Measurements from ENCODE around the gene OPRD1.
"Not testable (repeated sequence)": the region's sequence is repeated elsewhere in the genome, so short reads cannot be mapped to it uniquely, and the experiment has no call there.

Gene OPRD1

DNA sequence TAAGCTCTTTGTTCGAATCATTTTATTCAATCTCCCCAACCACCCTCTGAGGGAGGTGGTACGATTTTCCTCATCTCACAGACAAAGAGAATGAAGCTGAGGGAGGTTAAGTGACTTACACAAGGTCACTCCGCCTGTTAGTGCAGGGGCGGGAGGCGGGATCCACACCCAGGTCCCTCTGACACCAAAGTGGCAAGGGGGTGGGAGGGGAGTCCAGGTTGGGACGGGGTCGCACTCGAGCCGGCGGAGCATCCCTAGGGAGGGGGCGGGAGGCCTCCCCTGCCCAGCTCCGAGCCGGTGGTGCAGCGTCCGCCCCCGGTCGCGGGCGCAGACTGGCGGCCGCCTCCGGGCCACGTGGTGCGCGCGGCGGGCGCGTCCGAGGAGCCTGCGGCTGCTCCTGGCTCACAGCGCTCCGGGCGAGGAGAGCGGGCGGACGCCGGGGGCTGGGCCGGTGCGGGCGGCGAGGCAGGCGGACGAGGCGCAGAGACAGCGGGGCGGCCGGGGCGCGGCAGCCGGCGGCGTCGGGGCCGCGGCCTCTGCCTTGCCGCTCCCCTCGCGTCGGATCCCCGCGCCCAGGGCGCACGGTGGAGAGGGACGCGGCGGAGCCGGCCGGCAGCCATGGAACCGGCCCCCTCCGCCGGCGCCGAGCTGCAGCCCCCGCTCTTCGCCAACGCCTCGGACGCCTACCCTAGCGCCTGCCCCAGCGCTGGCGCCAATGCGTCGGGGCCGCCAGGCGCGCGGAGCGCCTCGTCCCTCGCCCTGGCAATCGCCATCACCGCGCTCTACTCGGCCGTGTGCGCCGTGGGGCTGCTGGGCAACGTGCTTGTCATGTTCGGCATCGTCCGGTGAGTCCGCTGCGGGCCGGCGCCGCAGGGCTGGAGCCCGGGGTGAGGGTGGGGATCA is at the start of gene OPRD1:
TSS of gene OPRD1 (plus strand) at position 405 of the 903 bp plus-strand sequence. CDS start at position 619, 214 bp downstream.
- no peak for DNase-seq

DNA sequence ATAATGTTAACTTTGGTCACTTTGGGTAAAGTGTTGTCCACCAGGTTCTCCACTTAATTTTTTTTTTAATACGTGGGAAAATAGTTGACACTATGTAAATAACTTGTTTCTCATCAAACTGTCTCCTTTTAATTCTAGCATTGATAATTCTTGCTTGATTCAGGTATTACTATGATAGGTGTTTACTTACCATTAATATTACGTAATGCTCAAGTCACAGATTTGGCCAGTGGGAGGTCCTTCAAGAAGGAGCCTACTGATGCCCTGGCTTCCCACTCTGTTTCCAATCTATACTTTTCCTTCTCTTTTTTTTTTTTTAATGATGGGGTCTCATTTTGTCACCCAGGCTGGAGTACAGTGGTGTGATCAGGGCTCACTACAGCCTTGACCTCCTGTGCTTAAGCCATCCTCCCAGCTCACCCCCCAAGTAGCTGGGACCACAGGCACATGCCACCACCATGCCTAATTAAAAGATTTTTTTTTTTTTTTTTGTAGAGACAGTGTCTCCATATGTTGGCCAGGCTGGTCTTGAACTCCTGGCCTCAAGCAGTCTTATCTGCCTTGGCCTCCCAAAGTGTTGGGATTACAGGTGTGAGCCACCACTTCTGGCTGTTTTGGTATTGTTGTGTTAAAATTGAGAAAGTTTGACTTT is 45.3 kb upstream of the OPRD1 start:
- no peak for DNase-seq

- no peak for DNase-seq
Measured at GRCh38 chr1:28770601-28771165, 41.3 kb upstream of the OPRD1 start.

- DNase-seq = not testable (repeated sequence)
Measured at GRCh38 chr1:28771921-28772320, 40.0 kb upstream of the OPRD1 start.

DNA sequence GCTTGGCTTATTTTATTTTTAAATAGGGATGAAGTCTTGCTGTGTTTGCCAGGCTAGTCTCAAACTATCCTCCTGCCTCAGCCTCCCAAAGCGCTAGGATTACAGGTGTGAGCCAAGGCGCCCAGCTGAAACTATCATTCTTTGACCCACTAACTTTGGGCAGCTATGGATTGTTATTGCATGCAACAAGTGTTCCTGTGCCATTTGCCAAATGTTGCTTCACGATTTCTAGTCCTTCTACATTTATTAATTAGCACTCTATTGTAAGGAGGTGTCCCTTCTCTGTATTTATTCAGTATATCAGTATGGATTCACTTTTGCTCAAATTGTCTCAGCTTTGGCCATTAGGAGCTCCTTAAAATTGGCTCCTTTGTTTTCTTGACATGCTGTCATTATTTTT is 38.9 kb upstream of the OPRD1 start:
- DNase-seq = no peak

GRCh38 chr1:28775121-28775942 is 36.6 kb upstream of the OPRD1 start:
- DNase-seq = peak; percentile 27 to 35

- no peak for DNase-seq
Measured at GRCh38 chr1:28776341-28776740, 35.6 kb upstream of the OPRD1 start.

- DNase-seq = no peak
Measured at GRCh38 chr1:28778021-28778420, 33.9 kb upstream of the OPRD1 start.

GRCh38 chr1:28779751-28780408 is 32.1 kb upstream of the OPRD1 start:
- no peak for DNase-seq

- no peak for DNase-seq
Measured at GRCh38 chr1:28781305-28781704, 30.7 kb upstream of the OPRD1 start.

- DNase-seq = no peak
Measured at GRCh38 chr1:28782011-28782410, 30.0 kb upstream of the OPRD1 start.

DNA sequence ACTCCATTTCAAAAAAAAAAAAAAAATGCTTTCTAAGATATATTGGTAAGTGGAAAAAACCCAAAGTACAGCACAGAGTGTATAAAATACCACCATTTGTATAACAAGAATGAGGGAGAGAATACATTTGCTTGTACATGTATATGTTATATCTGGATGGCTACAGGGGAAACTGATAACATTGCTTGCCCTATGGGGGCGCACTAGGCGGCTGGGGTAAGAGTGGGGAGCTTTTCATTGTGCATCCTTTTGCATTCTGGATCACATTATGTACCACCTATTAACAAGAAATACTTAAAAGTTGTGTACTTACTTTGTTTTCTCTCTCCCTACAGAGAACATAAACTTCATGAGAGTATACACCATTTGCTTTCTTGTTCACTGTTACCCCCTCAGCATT is 28.6 kb upstream of the OPRD1 start:
- no peak for DNase-seq

DNA sequence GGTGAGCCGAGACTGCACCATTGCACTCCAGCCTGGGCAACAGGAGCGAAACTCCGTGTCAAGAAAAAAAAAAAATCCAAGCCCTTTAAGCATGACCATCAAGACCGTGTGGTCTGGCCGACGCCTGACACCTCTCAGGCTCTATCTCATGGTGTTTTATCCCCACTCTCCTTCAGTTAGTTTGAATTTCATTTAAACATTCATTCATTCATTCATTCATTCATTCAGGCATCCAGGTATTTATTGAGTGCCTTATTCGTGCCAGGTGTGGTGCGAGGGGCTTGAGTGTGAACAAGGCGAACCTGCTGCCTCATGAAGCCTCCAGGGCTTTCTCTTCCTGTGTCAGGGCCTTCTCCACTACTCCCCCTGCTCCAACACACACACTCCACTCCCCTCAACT is 22.6 kb upstream of the OPRD1 start:
- no peak for DNase-seq

DNA sequence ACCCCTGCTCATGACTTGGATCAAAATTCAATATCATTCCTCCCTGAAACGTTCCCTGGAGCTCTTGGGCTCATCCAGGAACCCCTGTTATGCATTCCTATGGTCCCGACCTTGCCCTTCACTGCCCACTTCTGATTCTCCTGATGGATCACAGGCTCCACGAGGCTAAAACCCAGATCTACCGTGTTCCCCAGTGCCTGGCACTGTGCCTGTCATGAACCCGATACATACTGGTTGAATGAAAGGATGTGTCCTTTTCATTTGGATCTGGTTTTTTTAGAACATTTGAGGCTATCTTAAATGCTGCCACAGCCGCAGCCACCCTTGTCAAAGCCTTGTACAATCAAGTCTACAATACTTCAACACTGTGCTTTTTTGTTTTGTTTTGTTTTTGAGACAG is 22.2 kb upstream of the OPRD1 start:
- no peak for DNase-seq

GRCh38 chr1:28790377-28791035 is 21.5 kb upstream of the OPRD1 start:
- no peak for DNase-seq

GRCh38 chr1:28791929-28792328 is 20.0 kb upstream of the OPRD1 start:
- not testable (repeated sequence) for DNase-seq

GRCh38 chr1:28792644-28793121 is 19.3 kb upstream of the OPRD1 start:
- no peak for DNase-seq

GRCh38 chr1:28794582-28794981 is 17.4 kb upstream of the OPRD1 start:
- DNase-seq = not testable (repeated sequence)

DNA sequence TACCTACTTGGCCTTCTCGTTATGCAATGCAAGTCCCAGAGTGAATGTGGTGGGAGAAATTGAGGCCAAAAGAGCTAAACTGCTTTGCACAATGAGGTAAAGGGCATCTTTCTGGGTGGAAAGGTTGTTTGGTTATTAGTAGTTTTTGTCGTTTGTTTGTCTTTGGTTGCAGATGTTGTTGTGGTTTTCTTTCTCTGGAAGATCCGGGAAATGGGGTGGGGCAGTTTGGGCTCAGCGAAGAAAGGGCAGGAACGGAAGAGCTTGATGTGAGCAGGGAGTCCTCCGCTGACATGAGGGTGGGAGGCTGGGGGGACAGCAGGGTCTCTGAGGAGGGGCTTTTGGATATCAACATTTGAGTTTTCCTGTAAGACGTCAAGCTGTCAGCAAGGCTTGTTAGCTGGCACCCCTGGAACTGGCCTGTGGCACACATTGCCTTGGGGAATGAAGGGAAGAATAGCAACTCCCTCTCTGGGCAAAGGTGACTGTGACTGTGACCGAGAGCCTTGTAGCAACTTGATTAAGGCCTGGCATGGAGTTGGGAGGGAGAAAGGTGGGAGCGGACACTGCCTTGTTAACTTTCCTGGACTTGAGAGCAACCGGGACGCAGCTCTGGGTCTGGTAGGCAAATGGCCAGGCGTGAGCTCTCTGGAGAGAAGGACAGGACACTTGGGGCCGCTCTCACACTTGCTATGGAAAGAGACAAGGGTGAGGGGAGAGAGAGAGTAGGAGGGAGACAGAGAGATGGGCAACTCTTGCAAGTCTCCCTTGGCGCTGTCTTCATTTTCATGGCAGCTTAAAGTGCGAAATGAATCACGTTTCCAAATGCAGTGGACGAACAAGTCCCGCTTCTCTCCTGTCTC is 15.4 kb upstream of the OPRD1 start:
- no peak for DNase-seq

GRCh38 chr1:28800324-28800723 is 11.6 kb upstream of the OPRD1 start:
- DNase-seq = no peak

GRCh38 chr1:28801461-28801860 is 10.5 kb upstream of the OPRD1 start:
- DNase-seq = no peak

Measured in activated CD4-positive, alpha-beta T cell treated with anti-CD3 and anti-CD28 coated beads, Interleukin-2, amount 50 U/mL, for 4 hours (primary cell).